Glutamatergic neuron (in vitro differentiated cells): ENCODE data around the gene FCMR. TPM values are rescaled to one million over a fixed set of nuclear protein-coding genes. Genes with fewer than 3 reads are reported as not detected.
"Not testable (repeated sequence)": the region's sequence is repeated elsewhere in the genome, so short reads cannot be mapped to it uniquely, and the experiment has no call there.

Experiments
- DNase-seq: peaks from one replicate; pipeline ENCODE4 v3.0.0; 2022
- H3K27ac Mint-ChIP-seq: one replicate; pipeline ENCODE4 v1.8.0; 2020; ENCODE audit warnings: mild to moderate bottlenecking, mixed read lengths, inconsistent platforms; ENCODE audit not compliant: unreplicated experiment
- H3K27me3 Mint-ChIP-seq: one replicate; pipeline ENCODE4 v1.8.0; 2020; ENCODE audit warnings: mild to moderate bottlenecking, moderate library complexity, mixed read lengths, inconsistent platforms; ENCODE audit not compliant: unreplicated experiment
- H3K36me3 Mint-ChIP-seq: one replicate; pipeline ENCODE4 v1.8.0; 2020; ENCODE audit warnings: mild to moderate bottlenecking, mixed read lengths, inconsistent platforms; ENCODE audit not compliant: unreplicated experiment
- H3K4me1 Mint-ChIP-seq: one replicate; pipeline ENCODE4 v1.8.0; 2020; ENCODE audit warnings: mild to moderate bottlenecking, low read depth, mixed read lengths, inconsistent platforms; ENCODE audit not compliant: unreplicated experiment
- H3K4me3 Mint-ChIP-seq: one replicate; pipeline ENCODE4 v1.8.0; 2020; ENCODE audit warnings: mild to moderate bottlenecking, mixed read lengths, inconsistent platforms; ENCODE audit not compliant: unreplicated experiment
- H3K9me3 Mint-ChIP-seq: one replicate; pipeline ENCODE4 v1.8.0; 2020; ENCODE audit warnings: mild to moderate bottlenecking, moderate library complexity, mixed read lengths, inconsistent platforms; ENCODE audit not compliant: unreplicated experiment
- CTCF ChIP-seq: fragments of 200-600 bp; sonication (generic); IDR thresholded peaks from one replicate; pipeline ENCODE4 v1.5.0; 2021; ENCODE audit not compliant: partially characterized antibody, unreplicated experiment
- total RNA-seq: library from RNA; stranded (reverse); fragmentation: NEBNext Ultra II Directional; extraction: Animal tissue kit (Norgen Biotek cat#: 25700); gene quantifications from one replicate; pipeline ENCODE4 v1.2.1, GENCODE V29; 2021; ENCODE audit not compliant: unreplicated experiment

Gene FCMR
- total RNA-seq, 1 donor from 2014 or later, result not detected

GRCh38 chr1:206854401-206855129, 67.2 kb downstream of the FCMR start:
- Mint-ChIP-seq H3K9me3 (peaks cover 1% of the 10 kb centered on the region), H3K27ac (no peak overlapping the region), H3K36me3 (peaks cover 18% of the 10 kb centered on the region)

GRCh38 chr1:206853696-206854095, 68.0 kb downstream of the FCMR start:
- DNase-seq, H3K4me1 Mint-ChIP-seq, H3K27ac Mint-ChIP-seq, H3K27me3 Mint-ChIP-seq, H3K4me3 Mint-ChIP-seq, H3K9me3 Mint-ChIP-seq: not testable (repeated sequence)
- peaks cover 18% of the 10 kb centered on the region for H3K36me3 Mint-ChIP-seq

More at GRCh38 chr1:206854401-206855129, 67.2 kb downstream of the FCMR start:
- Mint-ChIP-seq H3K27me3 (peaks cover under 1% of the 10 kb centered on the region), H3K4me3 (no peak overlapping the region), H3K4me1 (no peaks in the 10 kb centered on the region)
- no peak for DNase-seq
- TF ChIP-seq CTCF, result no peak

Other genes starting within 250 kb of the FCMR start
- gene MAPKAPK2, start 237.0 kb downstream of the FCMR start, total RNA-seq, result 93.8 TPM
- not detected for gene IL19, start 151.2 kb downstream of the FCMR start, total RNA-seq
- not detected for gene IL10, start 149.4 kb downstream of the FCMR start, total RNA-seq
- gene IL20, start 56.3 kb downstream of the FCMR start, total RNA-seq, result not detected
- not detected for gene IL24, start 24.5 kb downstream of the FCMR start, total RNA-seq
- gene PIGR, start 24.5 kb upstream of the FCMR start, total RNA-seq, result not detected
- gene FCAMR, start 48.5 kb upstream of the FCMR start, total RNA-seq, result not detected
- gene C1orf116, start 110.8 kb upstream of the FCMR start, total RNA-seq, result not detected
- 7.9 TPM for gene YOD1, start 129.3 kb upstream of the FCMR start, total RNA-seq
- gene PFKFB2, start 131.3 kb upstream of the FCMR start, total RNA-seq, result 3.6 TPM
- not detected for gene C4BPB, start 166.9 kb upstream of the FCMR start, total RNA-seq
- not detected for gene C4BPA, start 182.3 kb upstream of the FCMR start, total RNA-seq